GM11168 (cell line): ENCODE results near the gene SETBP1.

Experiments used
- in situ Hi-C: fragments of 300-500 bp; cut with MboI; formaldehyde crosslinking; loops from one replicate; pipeline ENCODE4 v1.12.0; 2022; ENCODE audit warnings: low sequenced_read_pairs; ENCODE audit not compliant: unreplicated experiment

SETBP1 gene

DNA sequence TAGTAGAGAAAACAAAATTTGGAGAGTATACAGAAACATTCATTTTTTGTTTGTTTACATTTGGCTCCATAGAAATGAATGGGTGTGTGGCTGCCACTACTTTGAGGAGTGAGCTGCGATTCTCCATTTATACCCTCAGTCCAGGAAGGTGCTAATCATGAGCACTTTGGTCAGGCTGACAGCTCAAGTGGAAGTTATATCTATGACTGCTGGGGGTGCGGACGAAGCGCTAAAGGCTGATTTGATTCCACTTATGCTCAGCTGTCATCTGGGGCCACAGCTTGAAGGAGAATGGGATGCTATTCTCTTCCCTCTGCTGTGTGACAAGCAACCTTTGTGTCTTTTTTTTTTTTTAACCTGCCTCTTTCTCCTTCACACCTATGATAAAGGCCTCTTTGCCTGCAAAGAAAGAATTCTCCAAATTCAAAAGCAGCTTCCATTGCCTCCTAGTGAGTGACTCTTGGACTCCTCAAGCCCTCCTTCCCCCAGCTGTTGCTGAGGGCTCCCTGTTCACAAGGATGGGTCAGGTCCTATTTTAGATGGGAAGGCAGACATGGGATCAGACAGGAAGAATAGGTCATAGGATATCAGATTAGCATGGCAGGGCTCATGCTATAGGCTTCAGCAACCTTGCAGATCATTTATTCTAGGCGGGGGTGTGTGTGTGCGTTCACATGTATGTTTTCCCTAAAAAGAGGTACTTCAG, 201.6 kb downstream of the SETBP1 start:
- in situ Hi-C loops, result no loop called here

DNA sequence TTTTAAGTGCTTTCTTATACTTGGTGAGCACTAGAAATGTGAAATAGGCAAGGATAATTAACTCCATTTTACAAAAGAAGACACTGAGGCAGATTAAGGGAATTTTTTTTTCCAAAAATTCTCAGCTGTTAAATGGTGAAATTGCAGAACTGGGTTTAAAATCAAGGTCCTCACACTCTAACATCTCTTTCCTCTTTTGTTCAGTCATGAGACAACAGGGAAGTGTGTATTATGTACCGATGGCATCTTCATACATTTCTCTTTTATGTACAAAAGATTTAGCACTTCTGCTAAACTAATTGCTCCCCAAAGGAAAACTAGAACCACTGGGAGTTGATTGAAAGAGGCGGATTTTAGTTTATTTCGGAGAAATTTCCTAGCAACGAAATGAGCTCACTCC, 203.0 kb downstream of the SETBP1 start:
- in situ Hi-C loops, result no loop called here

DNA sequence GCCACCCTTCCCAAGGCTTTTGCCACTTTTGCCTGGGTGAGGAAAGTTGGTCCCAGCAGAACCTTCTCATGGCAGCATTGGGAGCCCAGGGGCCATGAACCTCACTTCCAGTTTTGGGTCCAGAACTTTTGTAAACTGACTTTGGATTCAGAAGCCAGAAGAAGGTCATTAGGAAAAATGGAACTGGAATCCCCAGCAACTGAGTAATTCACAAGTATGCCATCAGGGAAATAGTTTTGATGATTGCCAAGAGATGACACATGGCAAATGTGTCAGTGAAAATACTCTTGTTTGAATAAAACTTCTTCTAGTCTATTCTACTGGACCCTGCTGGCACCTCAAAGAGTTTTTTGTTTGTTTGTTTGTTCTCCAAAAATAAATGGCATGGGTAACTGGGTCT, 203.7 kb downstream of the SETBP1 start:
- in situ Hi-C loops, result no loop called here

DNA sequence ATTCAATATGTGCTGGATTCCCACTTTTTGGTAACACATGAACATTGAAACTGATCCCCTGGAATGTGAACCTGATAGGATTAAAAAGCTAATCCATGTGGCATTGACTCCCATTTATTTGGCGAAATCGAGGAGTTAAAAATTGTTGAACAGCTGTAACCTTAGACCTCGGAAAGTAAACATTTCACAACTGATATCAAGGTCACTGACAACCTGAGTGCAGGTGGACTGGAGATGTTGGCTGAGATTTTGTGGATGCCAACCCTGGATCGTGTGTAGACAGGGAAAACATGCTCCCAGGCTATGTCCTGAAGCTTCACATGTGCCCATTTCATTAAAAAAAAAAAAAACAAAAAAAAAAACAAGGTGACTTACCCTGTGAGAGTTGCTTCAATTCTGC, 204.8 kb downstream of the SETBP1 start:
- in situ Hi-C loops, result no loop called here

DNA sequence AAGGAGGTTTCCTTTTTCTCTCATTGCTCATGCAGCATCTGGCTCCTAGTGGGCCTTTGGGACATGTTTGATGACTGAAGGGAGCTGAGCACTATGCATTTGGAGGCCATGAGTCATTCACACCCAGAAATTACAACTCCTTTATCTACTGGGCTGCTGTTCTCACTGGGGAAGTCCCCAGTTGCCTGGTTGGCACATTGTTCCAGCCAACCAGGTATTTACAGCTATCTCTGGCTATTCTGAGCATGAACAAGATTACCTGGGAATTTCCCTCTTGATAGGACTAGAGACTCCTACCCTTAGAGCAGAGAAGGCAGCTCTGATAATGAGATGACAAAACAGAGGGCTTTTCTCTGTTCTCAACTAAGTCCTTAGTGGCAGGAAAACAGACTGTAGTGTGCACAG, 206.5 kb downstream of the SETBP1 start:
- in situ Hi-C loops, result no loop called here

DNA sequence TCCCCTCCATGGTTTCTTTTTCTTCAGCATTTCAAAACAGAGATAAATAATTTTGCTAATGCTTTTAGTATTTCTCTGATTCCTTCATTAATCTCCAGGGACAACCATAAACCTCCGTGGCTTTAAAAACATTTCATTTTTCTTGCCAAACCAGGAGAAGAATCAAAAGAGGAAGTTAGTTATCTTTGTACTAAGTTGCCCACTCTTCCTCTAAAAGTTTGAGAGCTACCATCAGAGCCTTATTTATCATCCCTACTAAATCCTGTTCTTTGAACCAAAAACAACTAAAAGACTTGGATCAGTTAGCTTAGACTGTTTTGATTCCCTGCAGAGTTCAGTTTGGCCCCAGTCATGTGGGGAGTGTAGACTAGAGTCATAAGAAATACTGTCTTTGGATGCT, 208.4 kb downstream of the SETBP1 start:
- in situ Hi-C loops, result no loop called here

DNA sequence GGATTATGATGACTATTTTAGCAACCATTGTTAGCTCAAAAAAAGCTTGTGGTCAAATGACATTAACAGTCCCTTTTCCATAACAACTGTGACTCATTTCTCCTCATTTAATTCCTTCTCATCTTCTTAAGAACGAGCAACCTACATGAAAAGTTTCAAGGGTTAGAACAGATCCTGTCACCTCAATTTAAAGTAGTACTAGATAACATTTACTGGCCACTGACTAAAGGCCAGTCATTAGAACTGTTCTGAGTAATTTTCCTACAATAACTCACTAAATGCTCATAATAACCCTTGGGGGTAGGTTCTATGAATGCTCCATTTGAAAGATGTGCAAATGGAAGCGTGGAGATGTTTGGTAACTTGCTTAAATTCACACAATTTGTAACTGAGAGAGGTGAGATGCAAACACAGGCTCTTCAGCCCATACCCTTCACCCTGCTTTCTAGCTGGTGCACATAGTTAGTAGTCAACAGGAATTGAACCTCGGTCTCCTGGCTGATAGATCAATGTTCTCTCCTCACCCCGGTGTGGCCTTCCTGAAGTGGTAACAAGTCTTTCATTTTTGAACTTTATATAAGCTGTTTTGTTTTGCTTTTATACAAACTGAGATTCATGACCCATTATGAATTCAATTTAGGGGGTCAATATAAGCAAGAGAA, 212.5 kb downstream of the SETBP1 start:
- in situ Hi-C loops, result no loop called here

DNA sequence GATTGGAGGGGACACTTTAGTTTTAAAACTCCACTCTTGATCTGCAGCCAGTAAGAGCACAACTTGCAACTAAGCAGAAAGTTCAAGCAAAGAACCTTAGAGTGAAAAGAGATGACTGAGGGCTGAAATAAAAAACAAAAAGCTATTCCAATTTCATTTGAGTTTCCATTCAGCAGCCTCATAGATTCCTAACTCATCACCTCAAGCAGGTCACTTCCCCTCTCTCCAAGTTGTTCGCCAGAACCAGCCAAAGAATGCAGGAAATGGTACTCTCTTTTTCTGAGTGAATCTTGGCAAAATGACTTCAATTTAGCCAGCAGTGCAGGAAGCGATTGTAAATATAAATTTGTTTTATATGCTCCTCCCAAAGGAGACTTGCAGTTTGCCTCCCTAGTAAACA, 213.3 kb downstream of the SETBP1 start:
- in situ Hi-C loops, result no loop called here

DNA sequence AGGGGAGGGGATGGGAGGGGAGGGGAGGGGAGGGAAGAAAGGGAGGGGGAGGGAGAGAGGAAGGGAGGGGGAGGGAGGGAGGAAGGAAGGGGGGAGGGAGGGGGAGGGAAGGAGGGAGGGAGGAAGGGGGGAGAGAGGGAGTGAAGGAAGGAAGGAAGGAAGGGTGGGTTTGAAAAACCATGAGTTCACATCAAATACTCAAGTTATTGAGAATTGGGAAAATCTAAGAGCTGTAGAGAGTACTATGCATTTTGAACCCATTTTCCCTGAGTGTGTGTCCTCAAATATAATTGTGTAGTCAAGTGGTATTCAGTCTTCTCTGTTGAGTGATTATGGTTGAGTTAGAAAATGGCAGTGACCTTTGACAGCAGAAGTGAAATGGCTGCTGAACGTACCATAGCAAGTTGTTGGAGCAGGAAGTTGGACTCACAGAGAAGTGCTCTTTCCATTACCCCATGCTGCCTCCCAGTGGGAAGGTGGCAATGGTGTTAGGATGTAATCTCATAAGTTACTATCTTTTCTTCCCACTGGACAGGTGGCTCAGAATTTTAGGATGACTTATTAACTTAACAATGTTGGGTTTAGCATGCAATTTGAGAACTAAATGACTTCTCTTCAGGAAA, 214.6 kb downstream of the SETBP1 start:
- in situ Hi-C loops, result no loop called here

DNA sequence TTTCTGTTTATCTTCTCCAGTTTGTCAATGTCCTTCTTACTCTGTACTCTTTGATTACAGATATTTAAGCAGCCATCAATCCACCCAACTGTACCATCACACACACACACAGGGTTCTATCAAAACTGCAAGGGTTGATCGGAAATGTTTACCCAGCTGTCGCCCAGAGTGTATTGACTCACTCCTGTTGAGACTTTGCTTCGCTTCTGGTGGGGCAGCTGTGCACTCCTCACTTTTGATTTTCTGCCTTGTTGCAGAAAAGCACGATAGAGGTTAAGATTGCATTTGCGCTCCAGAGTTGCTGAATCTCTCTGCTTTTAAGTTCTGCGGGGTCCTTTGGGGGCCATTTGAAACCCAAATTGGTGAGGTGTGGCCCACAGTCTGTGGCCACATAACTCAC, 216.2 kb downstream of the SETBP1 start:
- in situ Hi-C loops, result no loop called here

DNA sequence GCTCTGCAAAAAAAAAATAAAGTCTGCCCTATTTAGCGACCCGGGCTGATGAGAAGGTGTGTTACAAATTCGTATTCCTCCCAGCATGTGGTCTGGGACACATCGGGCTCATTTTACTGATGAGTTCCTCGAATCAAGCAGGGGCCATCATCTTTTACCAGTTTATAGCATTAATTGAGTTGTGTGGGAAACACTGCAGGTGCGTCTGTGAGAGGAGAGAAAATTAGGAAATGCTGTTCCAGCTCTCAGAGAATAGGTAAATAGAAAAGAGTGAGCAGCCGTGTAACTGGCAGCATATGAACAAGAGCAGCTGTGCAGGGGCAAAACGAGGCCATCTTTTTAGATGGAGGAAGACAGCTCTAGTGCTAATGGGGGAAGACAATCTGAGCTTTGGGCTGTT, 216.7 kb downstream of the SETBP1 start:
- in situ Hi-C loops, result no loop called here

DNA sequence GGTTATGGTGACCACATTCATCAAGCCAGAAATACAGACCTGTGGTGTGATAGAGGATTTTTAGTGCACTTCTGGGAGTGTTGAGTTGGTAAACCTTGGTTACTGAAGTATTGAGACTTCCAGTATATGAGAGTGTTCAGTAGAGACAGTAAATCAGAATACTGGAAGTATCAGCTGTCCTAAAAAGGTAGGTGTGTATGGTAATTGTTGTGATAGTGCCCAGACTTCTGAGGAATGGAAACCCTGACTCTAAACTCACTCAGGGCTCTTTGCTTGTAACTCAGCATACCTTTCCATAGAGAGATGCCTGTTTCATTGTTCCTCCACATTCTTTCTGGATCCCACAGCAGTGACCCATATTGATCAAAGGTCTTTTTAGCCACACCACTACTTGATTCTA, 217.1 kb downstream of the SETBP1 start:
- in situ Hi-C loops, result no loop called here

DNA sequence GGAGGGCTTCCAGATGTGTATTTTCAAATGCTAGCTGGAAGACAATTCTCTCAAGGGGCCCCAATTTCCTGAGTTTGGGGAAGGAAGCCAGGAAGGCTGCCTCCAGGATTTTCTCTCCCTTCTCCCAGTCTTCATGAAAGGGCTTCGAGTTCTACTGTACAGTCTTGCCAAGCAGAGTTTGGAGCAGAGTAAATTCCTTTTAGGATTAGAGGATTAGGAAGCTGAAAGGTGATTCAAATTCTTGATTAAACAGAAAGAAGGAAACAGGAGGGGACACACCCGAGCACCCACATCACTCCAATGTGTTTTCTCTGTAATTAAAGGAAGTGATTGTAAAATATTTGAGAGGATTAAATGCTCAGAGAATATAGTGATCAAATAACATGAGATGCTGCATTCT, 217.8 kb downstream of the SETBP1 start:
- in situ Hi-C loops, result no loop called here

DNA sequence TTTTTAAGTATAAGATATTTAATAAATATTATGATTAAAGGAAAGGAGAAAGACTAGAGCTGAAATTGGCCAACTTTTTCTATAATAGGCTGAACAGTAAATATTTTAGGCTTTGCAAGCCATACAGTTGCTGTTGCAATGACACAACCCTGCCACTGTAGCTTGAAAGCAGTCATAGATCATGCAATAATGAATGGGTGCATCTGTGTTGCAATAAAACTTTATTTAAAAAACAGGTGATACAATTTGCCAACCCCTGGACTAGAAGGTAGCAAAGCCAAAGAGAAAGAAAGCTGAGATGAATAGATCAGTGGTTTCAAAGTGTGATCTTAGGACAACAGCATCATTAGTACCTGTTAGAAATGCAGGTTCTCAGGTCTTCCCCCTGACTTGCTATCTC, 219.1 kb downstream of the SETBP1 start:
- in situ Hi-C loops, result no loop called here

DNA sequence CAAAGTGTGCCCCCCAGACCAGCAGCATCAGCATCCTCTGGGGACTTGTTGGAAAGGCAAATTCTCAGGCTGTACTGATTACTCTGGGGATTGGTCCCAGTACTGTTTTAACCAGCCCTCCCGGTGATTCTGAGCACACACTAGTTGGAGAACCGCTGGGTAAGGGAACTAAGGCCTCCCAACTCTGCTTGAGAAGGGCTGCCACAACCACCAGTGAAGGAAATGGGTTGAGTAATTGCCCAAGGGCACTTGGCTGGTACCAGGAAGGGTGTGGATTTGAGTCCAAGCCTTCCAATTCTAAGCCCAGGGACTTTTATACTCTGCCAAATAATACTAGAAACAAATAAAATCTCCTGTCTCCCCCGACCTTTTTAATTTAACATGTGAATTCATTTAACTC, 219.9 kb downstream of the SETBP1 start:
- in situ Hi-C loops, result no loop called here

DNA sequence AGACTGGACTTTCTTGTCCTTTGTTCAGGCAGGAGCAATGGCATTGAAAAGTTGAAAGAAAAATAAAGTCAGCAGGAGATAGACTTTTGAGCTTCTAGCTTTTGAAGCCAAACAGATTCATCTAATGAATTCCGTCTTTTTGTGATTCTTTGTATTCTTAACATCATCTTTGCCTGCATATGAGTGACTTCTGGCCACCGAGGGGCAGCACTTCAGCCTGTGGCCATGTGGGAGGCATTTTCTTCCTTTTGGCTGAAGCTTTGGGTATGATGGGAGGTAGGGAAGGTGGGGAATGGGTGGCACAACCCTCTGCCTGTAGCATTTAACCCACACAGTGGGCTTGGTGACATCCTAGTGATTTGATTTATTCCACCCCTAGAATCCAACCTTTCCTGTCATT, 220.6 kb downstream of the SETBP1 start:
- in situ Hi-C loops, result no loop called here

DNA sequence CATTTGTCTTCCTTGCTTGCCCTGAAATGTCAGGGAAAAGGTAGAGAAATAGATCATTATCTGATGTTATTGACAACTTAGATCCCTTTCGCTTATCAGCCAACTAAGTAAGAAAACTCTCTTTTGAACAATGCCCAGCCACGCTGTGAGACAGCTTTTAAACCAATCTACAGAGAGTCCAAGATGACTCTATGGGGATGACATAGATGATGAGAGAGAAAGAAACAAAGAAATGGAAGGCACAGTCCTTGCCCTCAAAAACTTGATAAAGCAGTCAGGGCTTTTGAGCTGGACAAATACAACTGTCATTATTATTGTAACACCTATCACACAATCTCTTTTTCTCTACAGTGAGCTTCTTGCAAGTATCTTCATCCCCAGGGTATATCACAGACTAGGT, 222.6 kb downstream of the SETBP1 start:
- in situ Hi-C loops, result no loop called here

DNA sequence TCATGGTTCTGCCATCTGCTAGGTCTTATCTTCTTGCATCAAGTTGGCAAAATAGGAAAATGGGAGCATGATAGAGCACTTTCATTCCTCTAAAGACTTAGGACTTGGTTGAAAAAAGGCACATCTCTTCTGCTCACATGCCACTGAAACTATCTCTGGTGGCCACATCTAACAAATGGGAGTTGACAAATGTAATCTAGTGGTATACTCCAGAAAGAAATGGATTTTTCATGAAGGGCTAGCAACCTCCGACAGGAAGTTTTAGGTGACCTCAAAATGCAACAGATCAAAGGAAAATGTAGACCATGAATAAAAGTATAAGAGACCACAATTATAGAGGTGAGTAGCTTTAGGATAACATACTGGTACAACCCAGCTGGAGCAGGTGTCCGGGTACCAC, 224.1 kb downstream of the SETBP1 start:
- in situ Hi-C loops, result no loop called here

DNA sequence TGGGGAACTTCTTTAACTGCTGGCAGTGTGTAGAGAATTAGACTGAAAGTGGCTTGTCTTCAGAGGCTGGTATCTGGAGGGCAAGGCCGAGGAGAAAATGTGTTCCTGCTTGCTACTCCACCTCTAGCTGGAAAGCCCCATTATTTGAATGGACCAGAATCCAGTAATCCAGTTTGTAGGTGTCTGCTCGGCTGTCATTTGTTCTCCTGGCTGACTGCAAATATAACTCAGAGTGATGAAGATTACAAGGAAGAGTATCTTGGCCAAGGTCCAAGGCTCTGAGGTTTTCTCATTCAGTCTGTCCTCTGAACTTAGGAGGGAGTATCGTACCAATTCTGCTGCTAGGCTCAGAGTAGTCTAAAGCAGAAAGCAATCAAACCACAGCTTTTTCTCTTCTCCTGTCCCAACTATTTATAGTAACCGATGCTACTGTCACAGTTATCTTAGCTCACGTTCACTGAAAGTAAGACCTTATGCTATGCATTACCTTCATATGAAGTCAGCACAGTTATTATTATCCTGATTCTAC, 228.6 kb downstream of the SETBP1 start:
- in situ Hi-C loops, result no loop called here

DNA sequence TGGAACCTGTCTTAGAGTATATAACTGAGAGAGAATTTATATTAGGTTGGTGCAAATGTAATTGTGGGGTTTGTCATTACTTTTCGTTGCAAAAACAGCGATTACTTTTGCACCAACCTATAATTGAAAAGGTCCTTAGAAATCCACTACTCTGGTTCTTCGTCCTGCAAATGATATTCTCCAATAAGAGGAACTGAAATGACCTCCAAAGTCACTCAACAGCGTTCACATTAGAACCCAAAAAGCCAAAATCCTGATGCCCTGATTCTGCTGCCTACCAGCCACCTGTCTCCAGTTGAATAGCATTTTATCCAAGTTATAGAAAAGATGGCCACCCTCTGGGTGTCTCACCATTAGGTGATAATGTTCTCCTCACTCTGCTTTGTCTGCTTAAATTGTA, 230.6 kb downstream of the SETBP1 start:
- in situ Hi-C loops, result no loop called here

DNA sequence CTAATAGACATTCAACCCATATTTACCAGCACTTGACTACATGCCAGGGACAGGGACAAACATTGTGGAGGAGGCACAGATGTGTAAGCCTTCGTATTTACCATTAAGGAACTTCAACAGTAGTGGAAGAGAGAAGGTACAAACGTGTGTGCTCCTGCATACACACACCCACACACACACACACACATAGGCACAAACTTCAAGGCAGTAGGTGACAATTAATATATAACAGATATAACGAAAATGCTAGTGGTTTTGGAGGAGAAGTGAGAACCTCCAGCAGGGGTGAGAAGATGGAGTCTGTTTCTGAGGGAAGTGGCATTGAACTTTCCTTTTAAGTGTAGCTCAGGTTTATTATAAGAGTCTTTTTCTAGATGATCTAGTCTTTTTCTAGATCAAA, 231.1 kb downstream of the SETBP1 start:
- in situ Hi-C loops, result no loop called here
